ENCODE data around the gene KCNK1.
"Not testable (repeated sequence)": the region's sequence is repeated elsewhere in the genome, so short reads cannot be mapped to it uniquely, and the experiment has no call there.

The KCNK1 gene

DNA sequence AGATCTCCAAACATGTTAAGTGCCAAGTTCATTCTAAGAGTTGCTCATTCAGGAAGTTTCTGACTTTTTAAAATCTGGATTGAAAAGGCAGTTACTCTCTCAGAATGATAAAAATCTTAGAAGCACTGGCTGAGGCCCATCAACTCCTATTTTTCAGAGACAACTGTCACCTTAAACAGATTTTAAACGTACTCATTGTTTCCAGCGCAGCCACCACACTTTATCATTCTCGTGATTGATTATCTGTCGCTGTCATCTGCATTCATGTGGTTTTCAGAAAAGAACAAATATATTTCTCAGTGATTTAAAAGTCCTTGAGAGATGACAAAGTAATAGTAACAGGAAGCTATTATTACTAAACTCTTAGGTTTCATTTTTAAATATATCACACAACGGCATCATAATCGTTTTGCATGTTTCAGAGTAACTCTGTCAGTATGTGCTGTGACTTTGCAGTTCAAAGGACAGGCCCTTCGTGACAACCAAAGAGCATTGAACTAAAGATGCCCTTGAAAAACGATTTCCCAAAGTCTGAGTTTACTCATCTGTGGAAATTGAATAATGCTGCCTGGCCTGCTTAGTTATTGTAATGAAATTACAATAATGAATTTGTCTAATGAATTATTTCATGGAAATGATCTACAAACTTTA is 14.9 kb upstream of the KCNK1 start:
- H3K27ac Mint-ChIP-seq, result peak overlapping the region; percentile 71
- peaks cover 6% of the 10 kb centered on the region for H3K9me3 Mint-ChIP-seq
- peak overlapping the region; percentile 21 for H3K4me3 Mint-ChIP-seq
- DNase-seq (ENCODE audit: low spot score in 2 of 2), result no peak
- ATAC-seq, result peak; percentile 85
- H3K4me1 Mint-ChIP-seq, result peaks cover 16% of the 10 kb centered on the region
- no peaks in the 10 kb centered on the region for H3K36me3 Mint-ChIP-seq

DNA sequence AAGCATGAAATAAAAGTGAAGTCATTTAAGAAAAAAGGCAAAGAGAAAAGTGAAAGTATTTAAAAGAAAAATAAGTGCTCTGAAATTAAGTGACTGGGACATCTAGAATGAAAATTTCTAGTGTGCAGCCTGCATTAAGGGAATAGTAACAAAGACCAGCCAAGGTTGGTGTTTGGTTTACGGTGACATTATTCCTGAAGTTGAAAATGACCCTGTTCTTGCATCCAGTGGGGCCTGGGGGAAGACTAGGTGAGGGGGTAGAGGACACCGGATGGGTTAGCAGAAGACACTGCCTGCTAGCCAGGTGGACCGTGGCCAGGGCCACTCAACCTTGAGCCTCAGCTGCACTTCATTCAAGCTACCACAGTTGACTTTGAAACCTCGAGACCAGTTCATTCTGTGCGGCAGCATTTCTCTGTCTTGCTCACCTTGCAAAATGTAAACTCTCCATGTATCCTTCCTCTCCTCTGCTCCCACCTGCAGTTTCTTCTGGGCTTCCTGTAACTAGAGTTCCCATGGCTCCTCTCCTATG is 14.3 kb upstream of the KCNK1 start:
- Mint-ChIP-seq H3K4me3 (peak overlapping the region; percentile 21), H3K4me1 (peaks cover 16% of the 10 kb centered on the region), H3K9me3 (peaks cover 6% of the 10 kb centered on the region), H3K27ac (peak overlapping the region; percentile 71), H3K36me3 (no peaks in the 10 kb centered on the region)
- DNase-seq (ENCODE audit: low spot score in 2 of 2) (no peak), ATAC-seq (no peak)

DNA sequence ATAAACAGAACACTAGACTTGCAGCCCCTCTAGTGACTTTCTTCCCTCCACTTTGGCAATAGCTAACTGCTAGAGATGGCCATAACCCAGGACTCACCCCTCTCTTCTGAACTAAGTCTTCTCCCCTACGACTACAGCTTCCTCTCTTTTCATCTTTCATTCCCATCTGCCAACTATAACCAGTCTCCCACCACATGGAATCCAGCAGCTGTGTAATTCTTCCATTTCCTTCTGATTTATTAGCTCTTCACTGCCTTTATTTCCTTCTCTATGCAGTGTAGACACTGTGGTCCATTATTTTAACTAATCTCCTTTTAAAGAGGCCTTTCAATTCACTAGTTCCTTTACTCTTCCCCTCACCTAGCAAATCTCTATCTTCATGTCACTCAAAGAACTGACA is 13.4 kb upstream of the KCNK1 start:
- no peak overlapping the region for H3K27ac Mint-ChIP-seq
- peaks cover 6% of the 10 kb centered on the region for H3K9me3 Mint-ChIP-seq
- H3K4me3 Mint-ChIP-seq, result no peak overlapping the region
- ATAC-seq (no peak), DNase-seq (ENCODE audit: low spot score in 2 of 2) (no peak)
- peaks cover 16% of the 10 kb centered on the region for H3K4me1 Mint-ChIP-seq
- H3K36me3 Mint-ChIP-seq, result no peaks in the 10 kb centered on the region

DNA sequence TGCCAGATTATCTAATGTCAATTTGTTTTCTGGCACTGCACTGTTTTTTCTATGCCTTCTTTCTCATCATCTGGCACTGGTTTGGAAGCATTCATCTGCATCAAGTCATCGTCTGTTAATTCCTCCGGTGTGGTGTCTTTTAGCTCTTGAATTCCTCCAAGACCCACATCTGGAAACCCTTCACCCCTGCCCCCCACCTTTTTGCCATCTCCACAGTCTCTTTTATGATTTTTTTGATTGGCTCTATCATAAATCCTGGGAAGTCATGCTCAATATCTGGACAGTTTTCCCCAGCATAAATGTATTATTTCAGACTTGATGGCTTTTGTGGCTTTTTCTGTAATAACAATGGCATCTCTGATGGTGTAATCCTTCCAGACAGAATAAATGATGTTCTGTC is 10.4 kb upstream of the KCNK1 start:
- Mint-ChIP-seq H3K9me3 (peaks cover 6% of the 10 kb centered on the region), H3K4me3 (no peak overlapping the region), H3K4me1 (peaks cover 16% of the 10 kb centered on the region), H3K27ac (no peak overlapping the region), H3K36me3 (no peaks in the 10 kb centered on the region)
- DNase-seq (ENCODE audit: low spot score in 2 of 2), result no peak
- no peak for ATAC-seq

DNA sequence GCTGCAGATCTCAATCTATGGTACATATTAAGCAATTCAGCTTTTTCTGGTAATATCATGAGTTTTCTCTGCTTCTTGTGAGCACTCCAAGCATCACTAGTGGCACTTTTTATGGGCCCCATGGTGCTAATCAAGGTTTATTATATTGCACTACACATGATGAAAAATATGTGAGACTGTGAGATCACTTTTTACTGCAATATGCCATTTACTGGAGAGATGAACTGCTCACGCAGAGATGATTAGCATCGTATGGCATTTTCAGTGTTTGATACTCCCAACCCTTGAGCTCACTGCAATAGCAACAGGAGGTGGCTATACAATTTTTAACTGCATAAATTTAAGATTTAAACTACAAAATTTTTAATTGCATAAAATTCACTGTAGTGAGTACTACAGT is 8.7 kb upstream of the KCNK1 start:
- H3K4me1 Mint-ChIP-seq, result peaks cover 3% of the 10 kb centered on the region
- no peak for DNase-seq (ENCODE audit: low spot score in 2 of 2)

DNA sequence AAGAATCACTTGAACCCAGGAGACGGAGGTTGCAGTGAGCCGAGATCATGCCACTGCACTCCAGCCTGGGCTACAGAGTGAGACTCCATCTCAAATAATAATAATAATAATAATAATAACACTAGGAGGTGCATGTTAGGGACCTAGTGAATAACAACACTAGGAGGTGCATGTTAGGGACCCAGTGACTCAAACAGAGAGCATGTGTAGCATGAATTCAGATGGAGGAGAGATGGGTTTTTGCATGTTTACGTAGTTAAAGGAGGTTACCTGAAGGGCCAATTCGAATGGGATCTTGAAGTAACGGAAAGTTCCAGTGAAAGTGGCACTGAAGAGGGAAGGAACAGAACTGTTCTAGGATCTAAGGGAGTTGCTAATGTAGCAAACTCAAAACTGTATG is 7.1 kb upstream of the KCNK1 start:
- no peak for DNase-seq (ENCODE audit: low spot score in 2 of 2)
- no peak overlapping the region for H3K4me3 Mint-ChIP-seq
- ATAC-seq, result no peak
- no peaks in the 10 kb centered on the region for H3K36me3 Mint-ChIP-seq
- no peaks in the 10 kb centered on the region for H3K9me3 Mint-ChIP-seq
- no peak overlapping the region for H3K27ac Mint-ChIP-seq
- H3K4me1 Mint-ChIP-seq, result no peaks in the 10 kb centered on the region

More for the DNA sequence above, 8.7 kb upstream of the KCNK1 start:
- no peak for ATAC-seq
- no peaks in the 10 kb centered on the region for H3K36me3 Mint-ChIP-seq
- no peak overlapping the region for H3K27ac Mint-ChIP-seq
- no peak overlapping the region for H3K4me3 Mint-ChIP-seq
- peaks cover 4% of the 10 kb centered on the region for H3K9me3 Mint-ChIP-seq

DNA sequence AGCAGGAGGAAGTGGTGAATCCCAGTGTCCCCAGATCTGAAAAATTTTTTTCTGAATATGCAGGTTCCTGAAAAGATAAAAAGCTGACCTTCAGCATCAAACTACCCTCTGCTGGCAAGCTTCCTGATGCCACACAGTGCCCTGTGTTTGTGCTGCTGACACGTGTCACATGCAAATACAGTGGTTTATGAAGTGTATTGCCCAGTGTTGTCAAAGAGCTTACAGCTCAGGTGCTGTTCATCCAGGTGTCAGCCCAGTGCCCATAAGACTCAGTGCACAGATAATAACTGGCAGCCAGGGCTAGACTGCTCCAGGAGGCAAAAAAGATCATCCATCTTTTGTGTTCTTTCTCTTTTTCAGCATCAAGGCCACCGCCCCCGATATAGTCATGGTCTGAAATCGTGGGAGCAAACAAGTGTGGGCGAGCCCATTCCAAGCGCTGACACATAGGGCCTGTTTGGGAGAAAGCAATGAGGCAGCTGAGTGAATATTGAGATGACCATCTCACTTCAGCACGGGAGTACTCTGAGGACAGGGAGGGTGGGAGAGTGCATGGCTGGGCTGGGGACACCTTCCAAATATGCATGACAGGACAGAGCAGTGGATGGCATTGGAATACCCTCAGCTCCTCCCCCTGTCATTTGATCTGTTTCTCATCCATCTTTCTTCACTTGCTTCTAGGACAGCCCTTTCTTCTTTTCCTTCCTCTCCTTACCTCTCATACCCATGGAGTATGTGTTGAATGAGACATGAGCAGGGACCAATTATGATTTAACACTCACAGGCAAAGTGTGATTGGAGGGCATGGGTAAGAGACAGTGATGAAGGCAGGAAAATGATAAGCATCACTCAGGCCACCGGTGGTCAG is 6.4 kb upstream of the KCNK1 start:
- DNase-seq (ENCODE audit: low spot score in 2 of 2), result no peak
- Mint-ChIP-seq H3K36me3 (no peaks in the 10 kb centered on the region), H3K27ac (no peak overlapping the region), H3K9me3 (no peaks in the 10 kb centered on the region), H3K4me1 (no peaks in the 10 kb centered on the region), H3K4me3 (no peak overlapping the region)
- ATAC-seq, result peak; percentile 8

DNA sequence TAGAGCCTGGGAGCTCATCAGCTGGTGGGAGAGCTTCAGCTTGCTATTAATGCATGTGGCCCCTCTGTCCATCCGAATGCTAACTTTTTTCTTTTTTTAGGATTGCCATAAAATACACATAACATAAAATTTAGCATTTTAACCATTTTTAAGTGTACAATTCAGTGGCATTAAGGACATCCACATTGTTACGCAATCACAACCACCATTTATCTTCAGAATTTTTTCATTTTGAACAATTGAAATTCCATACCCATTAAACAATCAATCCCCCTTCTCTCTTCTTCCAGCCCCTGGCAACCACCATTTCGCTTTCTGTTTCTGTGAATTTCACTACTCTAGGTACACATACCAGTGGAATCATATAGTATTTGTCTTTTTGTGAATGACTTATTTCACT is 4.9 kb upstream of the KCNK1 start:
- no peak for ATAC-seq
- DNase-seq (ENCODE audit: low spot score in 2 of 2), result no peak
- Mint-ChIP-seq H3K27ac (no peak overlapping the region), H3K4me3 (no peak overlapping the region), H3K36me3 (no peaks in the 10 kb centered on the region), H3K9me3 (no peaks in the 10 kb centered on the region), H3K4me1 (peaks cover 6% of the 10 kb centered on the region)

DNA sequence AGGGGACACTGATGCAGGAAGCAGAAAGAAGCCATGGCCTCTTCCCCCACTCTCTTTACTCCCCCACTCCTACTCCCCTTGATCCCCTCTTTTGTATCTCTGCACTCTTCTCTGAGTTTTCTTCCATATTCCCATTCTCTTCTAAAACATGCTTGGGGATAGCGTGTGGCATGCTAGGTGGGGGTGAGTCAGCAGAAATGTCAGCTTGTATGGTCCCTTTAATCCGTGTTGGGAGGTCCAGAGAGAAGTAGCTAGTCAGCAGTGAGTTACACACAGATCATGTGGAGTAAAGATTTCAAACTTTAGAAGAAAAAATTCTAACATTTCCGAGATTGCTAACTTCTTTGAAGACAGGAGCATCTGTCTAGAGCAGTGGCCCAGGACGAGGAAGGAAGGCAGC is 4.0 kb upstream of the KCNK1 start:
- no peak overlapping the region for H3K4me3 Mint-ChIP-seq
- DNase-seq (ENCODE audit: low spot score in 2 of 2), result no peak
- H3K4me1 Mint-ChIP-seq, result peaks cover 6% of the 10 kb centered on the region
- no peak for ATAC-seq
- H3K36me3 Mint-ChIP-seq, result no peaks in the 10 kb centered on the region
- H3K9me3 Mint-ChIP-seq, result no peaks in the 10 kb centered on the region
- no peak overlapping the region for H3K27ac Mint-ChIP-seq

DNA sequence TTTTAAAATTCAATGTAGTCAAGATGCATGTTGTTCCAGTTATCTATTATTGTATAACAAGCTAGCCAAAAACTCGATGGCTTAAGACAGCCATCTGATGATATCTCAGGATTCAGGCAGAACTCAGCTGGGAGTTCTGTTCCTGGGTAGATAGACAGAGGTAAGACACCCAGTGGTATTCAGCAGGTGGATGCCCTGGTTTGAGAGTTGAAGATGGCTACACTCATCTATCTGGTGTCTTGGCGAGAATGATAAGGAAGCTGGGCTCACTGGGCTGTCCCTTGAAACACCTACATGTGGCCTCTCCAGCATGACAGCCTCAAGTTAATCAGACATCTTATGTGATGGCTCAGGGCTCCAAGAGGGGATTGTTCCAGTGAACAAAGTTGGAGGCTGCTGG is 3.3 kb upstream of the KCNK1 start:
- H3K9me3 Mint-ChIP-seq, result no peaks in the 10 kb centered on the region
- H3K4me3 Mint-ChIP-seq, result no peak overlapping the region
- ATAC-seq (no peak), DNase-seq (ENCODE audit: low spot score in 2 of 2) (no peak)
- H3K27ac Mint-ChIP-seq, result no peak overlapping the region
- H3K36me3 Mint-ChIP-seq, result no peaks in the 10 kb centered on the region
- H3K4me1 Mint-ChIP-seq, result peaks cover 6% of the 10 kb centered on the region

DNA sequence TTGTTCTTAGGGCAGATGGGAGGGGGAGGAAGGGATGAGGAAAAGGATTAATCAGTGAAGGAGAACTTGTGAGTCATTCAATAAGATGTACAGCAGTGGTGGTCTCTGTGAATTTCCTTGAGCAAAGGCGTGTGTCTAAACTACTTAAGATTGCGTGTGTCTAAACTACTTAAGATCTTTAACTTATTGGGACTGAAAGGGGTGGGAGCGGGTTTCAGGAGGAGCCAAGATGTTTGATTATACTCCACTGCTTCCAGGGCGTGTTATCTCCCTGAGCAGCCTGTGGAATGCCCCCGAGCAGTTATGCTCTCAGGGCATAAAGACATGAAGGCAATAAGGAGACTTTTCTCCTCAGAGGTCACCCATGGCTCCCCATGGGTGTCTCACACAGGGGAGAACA is 2.5 kb upstream of the KCNK1 start:
- ATAC-seq; H3K27ac Mint-ChIP-seq; H3K4me1 Mint-ChIP-seq; H3K36me3 Mint-ChIP-seq; H3K4me3 Mint-ChIP-seq; H3K9me3 Mint-ChIP-seq; DNase-seq (ENCODE audit: low spot score in 2 of 2): not testable (repeated sequence)

DNA sequence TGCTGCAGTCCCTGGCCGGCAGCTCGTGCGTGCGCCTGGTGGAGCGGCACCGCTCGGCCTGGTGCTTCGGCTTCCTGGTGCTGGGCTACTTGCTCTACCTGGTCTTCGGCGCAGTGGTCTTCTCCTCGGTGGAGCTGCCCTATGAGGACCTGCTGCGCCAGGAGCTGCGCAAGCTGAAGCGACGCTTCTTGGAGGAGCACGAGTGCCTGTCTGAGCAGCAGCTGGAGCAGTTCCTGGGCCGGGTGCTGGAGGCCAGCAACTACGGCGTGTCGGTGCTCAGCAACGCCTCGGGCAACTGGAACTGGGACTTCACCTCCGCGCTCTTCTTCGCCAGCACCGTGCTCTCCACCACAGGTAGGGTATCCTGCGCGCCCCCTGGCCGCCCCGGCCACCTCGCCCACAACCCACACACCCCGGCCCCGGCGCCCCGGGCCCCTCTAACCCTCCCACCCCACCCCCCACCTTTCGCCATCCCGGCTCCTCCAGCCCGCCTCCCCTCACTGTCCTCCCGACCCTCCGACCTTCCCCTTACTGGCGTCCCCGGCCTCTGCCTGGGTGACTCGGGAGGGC is 352 bp downstream of the KCNK1 start:
- H3K27ac Mint-ChIP-seq, result no peak overlapping the region
- peak overlapping the region; percentile 48 for H3K4me3 Mint-ChIP-seq
- no peaks in the 10 kb centered on the region for H3K9me3 Mint-ChIP-seq
- H3K36me3 Mint-ChIP-seq, result no peaks in the 10 kb centered on the region
- H3K4me1 Mint-ChIP-seq, result peaks cover 6% of the 10 kb centered on the region
- ATAC-seq (peak; percentile 37), DNase-seq (ENCODE audit: low spot score in 2 of 2) (no peak)

DNA sequence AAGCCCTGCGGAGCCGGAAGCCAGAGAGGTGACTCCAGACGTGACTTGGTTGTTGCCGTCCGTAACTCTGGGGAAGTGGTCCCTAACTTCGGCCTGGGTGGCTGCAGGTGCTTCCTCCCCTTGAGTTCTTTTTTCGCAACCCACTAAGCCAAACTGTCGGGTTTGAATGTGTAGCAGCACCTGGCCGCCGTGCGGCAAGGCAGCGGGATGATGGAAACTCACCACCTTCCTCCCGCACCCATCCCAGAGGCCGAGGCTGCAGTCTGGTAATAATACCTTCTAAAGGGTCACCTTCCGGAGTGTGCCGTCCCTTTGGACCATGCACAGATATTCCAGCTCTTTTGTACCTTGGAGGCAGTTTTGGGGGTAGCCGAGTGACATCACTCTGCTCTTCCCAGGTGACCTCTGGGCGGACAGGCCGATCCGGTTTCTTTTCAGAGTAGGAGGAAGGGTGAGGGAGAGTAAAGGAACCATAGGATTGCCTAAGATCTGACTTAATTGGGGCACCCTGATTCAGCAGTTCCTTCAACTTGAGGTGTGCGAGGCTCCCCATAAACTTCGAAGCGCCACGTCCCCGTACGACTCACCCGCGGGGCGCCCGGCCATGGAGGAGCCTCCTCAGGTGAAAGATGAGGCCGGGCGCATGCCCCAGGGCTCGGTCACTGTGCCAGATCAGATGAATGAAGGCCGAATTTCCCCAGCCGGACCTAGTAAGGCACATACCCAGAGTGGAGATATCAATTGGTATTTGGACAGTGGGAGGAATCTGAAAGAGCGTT is 1.0 kb downstream of the KCNK1 start:
- DNase-seq (ENCODE audit: low spot score in 2 of 2) (no peak), ATAC-seq (peak; percentile 22)
- H3K4me1 Mint-ChIP-seq, result peaks cover 6% of the 10 kb centered on the region
- H3K4me3 Mint-ChIP-seq, result peak overlapping the region; percentile 48
- H3K27ac Mint-ChIP-seq, result no peak overlapping the region
- H3K36me3 Mint-ChIP-seq, result no peaks in the 10 kb centered on the region
- no peaks in the 10 kb centered on the region for H3K9me3 Mint-ChIP-seq

DNA sequence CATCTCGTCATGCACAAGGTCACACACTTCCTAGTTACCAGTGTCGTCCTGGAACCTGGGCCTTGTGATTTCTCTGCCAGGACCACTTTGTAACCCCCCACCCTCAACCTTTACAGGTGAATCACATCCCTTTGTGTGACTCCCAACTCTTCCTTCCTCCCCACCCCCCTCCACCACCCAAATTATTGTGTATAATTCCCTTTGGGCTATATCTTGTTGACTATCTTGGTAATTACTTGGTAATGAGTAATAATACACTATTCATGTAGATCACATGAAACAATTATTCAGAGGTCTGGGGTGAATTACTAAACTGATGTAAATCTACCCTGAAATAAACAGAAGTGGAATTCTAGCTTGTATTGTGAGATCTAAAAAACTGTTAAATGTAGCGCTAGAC is 1.7 kb downstream of the KCNK1 start:
- Mint-ChIP-seq H3K9me3 (no peaks in the 10 kb centered on the region), H3K36me3 (no peaks in the 10 kb centered on the region), H3K27ac (no peak overlapping the region), H3K4me3 (no peak overlapping the region), H3K4me1 (peaks cover 6% of the 10 kb centered on the region)
- no peak for DNase-seq (ENCODE audit: low spot score in 2 of 2)
- ATAC-seq, result no peak

DNA sequence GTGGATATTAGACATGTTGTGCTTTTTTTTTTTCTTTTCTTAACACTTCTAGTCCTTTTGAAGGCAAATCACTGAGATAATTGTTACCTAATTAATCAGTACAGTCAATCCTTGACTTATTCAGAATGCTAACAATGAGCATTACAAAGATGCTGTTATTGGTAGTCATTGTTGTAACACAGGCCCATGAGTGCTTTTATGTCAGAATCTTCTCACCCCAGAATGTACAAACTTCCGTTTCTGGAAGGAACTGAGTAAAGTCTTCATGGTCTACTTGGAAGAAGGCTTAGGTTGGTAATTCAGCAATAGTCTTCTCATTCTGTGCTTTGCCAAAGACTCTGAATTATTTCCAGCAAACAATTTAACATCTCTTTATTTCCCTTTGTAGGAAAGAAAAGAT is 3.1 kb downstream of the KCNK1 start:
- ATAC-seq (no peak), DNase-seq (ENCODE audit: low spot score in 2 of 2) (no peak)
- no peak overlapping the region for H3K4me3 Mint-ChIP-seq
- no peak overlapping the region for H3K27ac Mint-ChIP-seq
- peaks cover 6% of the 10 kb centered on the region for H3K4me1 Mint-ChIP-seq
- H3K36me3 Mint-ChIP-seq, result no peaks in the 10 kb centered on the region
- H3K9me3 Mint-ChIP-seq, result no peaks in the 10 kb centered on the region
